ENCODE data around the gene APOC3. TPM values are rescaled to one million over a fixed set of nuclear protein-coding genes. Genes with fewer than 3 reads are reported as not detected.

Gene APOC3
- total and polyA plus RNA-seq, 2 donors (not counting 1 experiment from before 2014, with no cell fraction given), result not detected

GRCh38 chr11:116796548-116796947 is 33.2 kb upstream of the APOC3 start:
- DNase-seq (ENCODE audit: low read depth in 2 of 2), result no peak
- Histone ChIP-seq H3K36me3 (ENCODE audit: control insufficient read depth, insufficient read depth, low read length) (no peaks in the 10 kb centered on the region), H2AFZ (ENCODE audit: low read length) (no peak overlapping the region), H3K4me1 (ENCODE audit: control insufficient read depth, extremely low read depth, insufficient read depth, low read length) (peaks cover 9% of the 10 kb centered on the region), H3K9me3 (ENCODE audit: control insufficient read depth, insufficient read depth, low read depth, low read length) (no peaks in the 10 kb centered on the region), H3K79me2 (ENCODE audit: control insufficient read depth, insufficient read depth, low read length) (no peaks in the 10 kb centered on the region), H3K4me2 (ENCODE audit: extremely low read depth, insufficient read depth, low read length) (no peak overlapping the region), H3K9ac (ENCODE audit: insufficient read depth, low read length) (no peak overlapping the region), H3K27me3 (ENCODE audit: control insufficient read depth, insufficient read depth, low read length) (no peaks in the 10 kb centered on the region), H4K20me1 (ENCODE audit: control insufficient read depth, extremely low read depth, insufficient read depth, low read length) (no peaks in the 10 kb centered on the region), H3K27ac (ENCODE audit: insufficient read depth, low read length) (no peak overlapping the region), H3K4me3 (replicated peaks in 1 of 4; ENCODE audit: control extremely low read depth in 1 of 4, insufficient read depth in 1 of 4, low read depth in 3 of 4, low read length in 4 of 4) (no peak overlapping the region)
- TF ChIP-seq, protein P1, sequence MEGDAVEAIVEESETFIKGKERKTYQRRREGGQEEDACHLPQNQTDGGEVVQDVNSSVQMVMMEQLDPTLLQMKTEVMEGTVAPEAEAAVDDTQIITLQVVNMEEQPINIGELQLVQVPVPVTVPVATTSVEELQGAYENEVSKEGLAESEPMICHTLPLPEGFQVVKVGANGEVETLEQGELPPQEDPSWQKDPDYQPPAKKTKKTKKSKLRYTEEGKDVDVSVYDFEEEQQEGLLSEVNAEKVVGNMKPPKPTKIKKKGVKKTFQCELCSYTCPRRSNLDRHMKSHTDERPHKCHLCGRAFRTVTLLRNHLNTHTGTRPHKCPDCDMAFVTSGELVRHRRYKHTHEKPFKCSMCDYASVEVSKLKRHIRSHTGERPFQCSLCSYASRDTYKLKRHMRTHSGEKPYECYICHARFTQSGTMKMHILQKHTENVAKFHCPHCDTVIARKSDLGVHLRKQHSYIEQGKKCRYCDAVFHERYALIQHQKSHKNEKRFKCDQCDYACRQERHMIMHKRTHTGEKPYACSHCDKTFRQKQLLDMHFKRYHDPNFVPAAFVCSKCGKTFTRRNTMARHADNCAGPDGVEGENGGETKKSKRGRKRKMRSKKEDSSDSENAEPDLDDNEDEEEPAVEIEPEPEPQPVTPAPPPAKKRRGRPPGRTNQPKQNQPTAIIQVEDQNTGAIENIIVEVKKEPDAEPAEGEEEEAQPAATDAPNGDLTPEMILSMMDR (conservative IDR thresholded peaks at IDR 0.05 in 1 of 2, IDR thresholded peaks at IDR 0.05 in 1 of 2; ENCODE audit: low read depth in 1 of 2, low read length in 2 of 2), result no peak
- TF ChIP-seq EZH2 (IDR thresholded peaks at IDR 0.05; ENCODE audit: low read length, missing control alignments), result no peak

GRCh38 chr11:116797816-116798215 is 31.9 kb upstream of the APOC3 start:
- Histone ChIP-seq H3K4me1 (ENCODE audit: control insufficient read depth, extremely low read depth, insufficient read depth, low read length) (peaks cover 6% of the 10 kb centered on the region), H2AFZ (ENCODE audit: low read length) (no peak overlapping the region), H3K27ac (ENCODE audit: insufficient read depth, low read length) (no peak overlapping the region), H3K4me3 (replicated peaks in 1 of 4; ENCODE audit: control extremely low read depth in 1 of 4, insufficient read depth in 1 of 4, low read depth in 3 of 4, low read length in 4 of 4) (no peak overlapping the region), H3K36me3 (ENCODE audit: control insufficient read depth, insufficient read depth, low read length) (no peaks in the 10 kb centered on the region), H3K9ac (ENCODE audit: insufficient read depth, low read length) (no peak overlapping the region), H3K4me2 (ENCODE audit: extremely low read depth, insufficient read depth, low read length) (no peak overlapping the region), H3K27me3 (ENCODE audit: control insufficient read depth, insufficient read depth, low read length) (no peaks in the 10 kb centered on the region), H3K9me3 (ENCODE audit: control insufficient read depth, insufficient read depth, low read depth, low read length) (no peaks in the 10 kb centered on the region), H4K20me1 (ENCODE audit: control insufficient read depth, extremely low read depth, insufficient read depth, low read length) (no peaks in the 10 kb centered on the region), H3K79me2 (ENCODE audit: control insufficient read depth, insufficient read depth, low read length) (no peaks in the 10 kb centered on the region)
- TF ChIP-seq, protein P1 (conservative IDR thresholded peaks at IDR 0.05 in 1 of 2, IDR thresholded peaks at IDR 0.05 in 1 of 2; ENCODE audit: low read depth in 1 of 2, low read length in 2 of 2), result no peak
- TF ChIP-seq EZH2 (IDR thresholded peaks at IDR 0.05; ENCODE audit: low read length, missing control alignments), result no peak
- no peak for DNase-seq (ENCODE audit: low read depth in 2 of 2)

DNA sequence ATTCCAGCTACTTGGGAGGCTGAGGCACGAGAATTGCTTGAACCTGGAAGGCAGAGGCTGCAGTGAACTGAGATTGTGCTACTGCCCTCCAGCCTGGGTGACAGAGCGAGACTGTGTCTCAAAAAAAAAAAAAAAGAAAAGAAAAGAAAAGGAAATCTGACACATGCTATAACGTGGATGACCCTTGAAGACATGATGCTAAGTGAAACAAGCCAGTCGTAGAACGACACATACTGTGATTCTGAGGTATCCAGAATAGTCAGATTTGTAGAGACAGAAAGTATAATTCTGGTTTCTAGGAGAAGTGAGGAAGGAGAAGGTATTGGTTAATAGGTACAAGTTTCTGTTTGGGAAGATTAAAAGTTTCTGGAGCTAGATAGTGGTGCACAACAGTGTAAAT is 31.3 kb upstream of the APOC3 start:
- no peak overlapping the region for H3K4me2 ChIP-seq (ENCODE audit: extremely low read depth, insufficient read depth, low read length)
- no peak for TF ChIP-seq EZH2 (IDR thresholded peaks at IDR 0.05; ENCODE audit: low read length, missing control alignments)
- TF ChIP-seq, protein P1 (conservative IDR thresholded peaks at IDR 0.05 in 1 of 2, IDR thresholded peaks at IDR 0.05 in 1 of 2; ENCODE audit: low read depth in 1 of 2, low read length in 2 of 2), result no peak
- peaks cover 3% of the 10 kb centered on the region for H3K4me1 ChIP-seq (ENCODE audit: control insufficient read depth, extremely low read depth, insufficient read depth, low read length)
- H3K27me3 ChIP-seq (ENCODE audit: control insufficient read depth, insufficient read depth, low read length), result no peaks in the 10 kb centered on the region
- H3K79me2 ChIP-seq (ENCODE audit: control insufficient read depth, insufficient read depth, low read length), result no peaks in the 10 kb centered on the region
- no peak overlapping the region for H2AFZ ChIP-seq (ENCODE audit: low read length)
- DNase-seq (ENCODE audit: low read depth in 2 of 2), result no peak
- H3K9ac ChIP-seq (ENCODE audit: insufficient read depth, low read length), result no peak overlapping the region
- H3K4me3 ChIP-seq (replicated peaks in 1 of 4; ENCODE audit: control extremely low read depth in 1 of 4, insufficient read depth in 1 of 4, low read depth in 3 of 4, low read length in 4 of 4), result no peak overlapping the region
- no peak overlapping the region for H3K27ac ChIP-seq (ENCODE audit: insufficient read depth, low read length)
- no peaks in the 10 kb centered on the region for H3K9me3 ChIP-seq (ENCODE audit: control insufficient read depth, insufficient read depth, low read depth, low read length)
- no peaks in the 10 kb centered on the region for H4K20me1 ChIP-seq (ENCODE audit: control insufficient read depth, extremely low read depth, insufficient read depth, low read length)
- no peaks in the 10 kb centered on the region for H3K36me3 ChIP-seq (ENCODE audit: control insufficient read depth, insufficient read depth, low read length)

All from fibroblast of lung (primary cell).